GM19023 (cell line): ENCODE results near the gene ATP13A5.

ENCODE experiments used
- ATAC-seq: cut with Tn5 transposase; IDR thresholded peaks from one replicate; pipeline ENCODE4 v1.9.1; 2021; ENCODE audit warnings: mild to moderate bottlenecking, moderate library complexity; ENCODE audit not compliant: unreplicated experiment

The ATP13A5 gene

DNA sequence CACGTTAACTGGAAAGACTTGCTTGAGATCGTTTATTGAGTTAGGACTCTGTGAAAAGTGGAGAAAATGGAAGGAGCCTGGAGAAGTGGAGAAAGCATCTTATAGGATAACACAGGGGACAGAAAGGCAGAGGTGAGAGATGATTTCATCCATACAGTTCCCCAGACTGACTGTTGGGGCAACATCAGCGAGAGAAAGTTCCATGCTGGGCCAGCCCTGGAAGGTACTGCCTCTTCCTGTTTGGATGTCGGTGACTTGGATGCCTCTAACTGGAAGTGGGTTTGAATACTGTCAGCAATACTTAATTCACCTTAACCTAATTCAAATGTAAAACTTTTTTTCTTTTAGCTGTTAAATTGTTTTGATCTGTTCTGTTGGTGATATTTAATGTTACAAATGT, 32.3 kb downstream of the ATP13A5 start:
- no peak for ATAC-seq

DNA sequence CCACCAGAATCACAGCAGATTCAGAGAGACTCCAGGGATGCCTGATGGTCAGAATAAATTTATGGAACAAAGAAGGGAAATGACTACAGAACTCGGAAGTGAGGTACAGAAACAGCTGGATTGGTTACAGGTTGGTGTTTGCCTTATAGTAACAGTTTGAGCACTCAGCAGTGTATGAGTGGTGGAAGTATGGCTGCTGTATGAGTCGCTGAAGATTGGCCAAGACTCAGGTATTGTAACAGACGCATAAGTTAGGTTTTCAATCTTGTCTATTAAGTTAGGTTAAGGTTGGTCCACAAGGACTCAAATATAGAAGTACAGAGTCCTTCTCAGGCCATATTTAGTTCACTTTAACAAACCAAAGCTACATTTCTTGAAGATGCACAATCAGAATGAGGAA, 33.1 kb downstream of the ATP13A5 start:
- ATAC-seq = no peak

DNA sequence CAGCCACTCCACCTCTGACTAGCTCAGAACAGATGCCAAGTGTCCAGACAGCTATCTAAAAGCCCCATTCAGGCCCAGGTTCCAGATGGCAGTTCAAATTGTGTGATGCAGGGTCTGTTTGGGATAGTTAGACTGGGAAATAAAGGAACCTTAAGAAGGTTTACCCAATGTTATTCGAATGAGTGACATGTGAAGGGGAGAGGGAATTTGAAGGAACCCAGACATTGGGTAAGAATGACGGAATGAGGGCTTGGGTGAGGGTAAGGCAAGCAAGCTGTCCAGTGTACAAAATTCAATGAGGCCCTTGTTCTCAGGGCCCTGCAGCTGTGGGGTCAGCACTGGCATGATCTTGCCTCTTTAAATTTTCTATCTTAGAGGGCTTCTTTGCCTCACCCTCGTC, 34.1 kb downstream of the ATP13A5 start:
- ATAC-seq = no peak

DNA sequence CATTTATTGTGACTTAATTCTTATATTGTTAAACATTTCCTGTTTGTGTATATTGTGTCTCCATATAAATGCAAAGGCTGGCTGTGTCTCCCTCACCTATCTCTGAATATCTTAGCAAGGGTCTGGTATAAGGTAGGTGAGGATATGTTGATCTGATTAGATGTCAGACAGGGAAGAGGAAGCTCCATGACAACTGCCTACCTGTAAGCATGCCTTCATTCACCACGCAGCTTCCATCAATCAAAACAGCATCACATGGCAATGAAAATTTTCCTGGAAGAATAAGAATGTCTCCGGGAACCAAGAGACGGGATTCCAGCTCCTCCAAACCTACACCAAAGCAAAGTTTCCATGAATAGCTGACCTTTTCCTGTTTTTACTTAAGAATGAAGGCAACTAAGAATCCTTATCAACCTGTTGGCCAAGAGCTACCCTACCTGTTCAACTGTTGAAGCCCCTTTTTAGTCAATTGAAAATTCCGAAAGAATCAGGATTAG, 34.8 kb downstream of the ATP13A5 start:
- ATAC-seq = no peak

DNA sequence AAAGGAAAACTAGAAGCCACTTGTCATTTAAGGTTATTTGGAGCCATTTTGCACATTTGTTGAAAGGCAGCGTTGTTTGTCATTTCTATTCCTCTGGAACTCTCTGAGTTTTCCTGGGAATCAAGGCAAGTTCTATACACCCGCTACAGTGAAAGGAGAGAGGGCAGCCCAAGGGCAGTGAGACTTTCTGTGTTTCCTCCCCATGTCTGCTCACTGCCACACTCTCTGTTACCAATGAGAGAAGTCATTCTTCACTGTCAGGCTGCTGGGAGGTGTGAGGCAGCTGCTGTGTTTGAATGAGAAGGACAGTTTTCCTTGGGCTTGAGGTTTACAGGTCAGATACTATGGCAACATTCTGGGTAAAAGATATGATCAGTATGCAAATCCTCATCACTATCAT, 36.0 kb downstream of the ATP13A5 start:
- no peak for ATAC-seq

DNA sequence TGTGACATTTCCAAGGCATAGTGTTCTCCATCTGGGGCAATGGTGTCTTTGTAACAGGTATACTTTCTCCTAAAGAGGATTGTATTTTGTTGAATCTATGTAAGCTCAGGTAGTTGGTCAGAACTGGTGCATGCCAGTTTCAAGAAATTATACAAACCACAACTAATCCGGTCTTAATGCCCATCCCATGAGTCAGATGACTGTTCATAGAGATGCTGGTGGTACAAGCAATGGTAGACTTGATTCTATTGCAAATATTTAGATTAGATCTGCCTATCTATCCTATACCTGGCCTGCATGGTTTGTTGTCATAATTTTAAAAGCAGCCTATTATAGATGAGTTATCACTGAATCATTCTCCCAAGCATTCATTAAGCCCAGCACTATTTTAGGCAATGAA, 43.5 kb downstream of the ATP13A5 start:
- ATAC-seq = no peak

DNA sequence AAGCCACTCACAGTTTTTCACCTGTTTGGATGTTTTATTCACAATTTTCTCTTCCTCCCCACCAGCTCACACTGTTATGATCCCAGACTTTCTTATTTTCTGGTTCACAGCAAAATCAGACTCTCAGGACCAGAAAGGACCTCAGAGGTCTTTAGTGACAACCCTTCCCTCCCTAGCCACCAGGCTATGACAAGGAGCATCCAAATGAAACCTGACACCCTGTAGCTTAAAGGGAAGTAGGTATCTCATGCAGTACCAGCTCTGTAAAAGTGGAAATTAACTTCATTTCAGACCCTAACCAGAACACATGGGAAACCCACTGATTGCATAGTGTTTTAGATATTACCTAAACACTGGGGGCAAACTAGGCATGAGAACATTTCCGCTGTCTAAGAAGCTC, 45.3 kb downstream of the ATP13A5 start:
- no peak for ATAC-seq

DNA sequence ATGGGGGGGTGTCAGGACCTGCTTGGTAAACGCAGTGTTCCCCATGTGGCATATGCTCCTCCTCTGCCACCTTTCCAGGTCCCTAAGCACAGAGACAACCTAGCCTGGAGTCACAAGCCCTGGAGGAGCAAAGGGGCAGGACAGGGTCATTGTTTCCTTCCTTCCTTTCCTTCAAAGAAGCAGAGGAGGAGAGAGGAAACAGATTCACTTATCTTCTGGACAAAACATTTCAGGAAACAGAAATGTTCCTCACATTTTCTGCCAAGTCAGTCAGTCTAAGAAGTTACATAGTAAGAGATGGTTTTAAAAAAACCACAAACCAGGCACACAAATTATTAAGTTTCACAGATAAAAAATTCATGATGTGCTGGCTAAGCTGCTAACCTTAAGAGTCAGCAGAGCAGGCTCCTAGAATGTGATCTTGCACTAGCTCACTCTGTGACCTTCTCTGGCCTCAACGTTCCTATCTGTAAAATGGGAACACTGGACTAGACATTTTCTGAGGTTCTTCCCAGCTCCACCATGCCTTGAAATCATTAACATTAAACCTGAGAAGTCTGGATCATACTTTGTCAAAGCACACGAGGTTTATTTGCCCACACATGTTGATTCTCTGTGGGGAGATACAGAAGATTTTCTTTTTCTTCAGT, 47.9 kb downstream of the ATP13A5 start:
- no peak for ATAC-seq

DNA sequence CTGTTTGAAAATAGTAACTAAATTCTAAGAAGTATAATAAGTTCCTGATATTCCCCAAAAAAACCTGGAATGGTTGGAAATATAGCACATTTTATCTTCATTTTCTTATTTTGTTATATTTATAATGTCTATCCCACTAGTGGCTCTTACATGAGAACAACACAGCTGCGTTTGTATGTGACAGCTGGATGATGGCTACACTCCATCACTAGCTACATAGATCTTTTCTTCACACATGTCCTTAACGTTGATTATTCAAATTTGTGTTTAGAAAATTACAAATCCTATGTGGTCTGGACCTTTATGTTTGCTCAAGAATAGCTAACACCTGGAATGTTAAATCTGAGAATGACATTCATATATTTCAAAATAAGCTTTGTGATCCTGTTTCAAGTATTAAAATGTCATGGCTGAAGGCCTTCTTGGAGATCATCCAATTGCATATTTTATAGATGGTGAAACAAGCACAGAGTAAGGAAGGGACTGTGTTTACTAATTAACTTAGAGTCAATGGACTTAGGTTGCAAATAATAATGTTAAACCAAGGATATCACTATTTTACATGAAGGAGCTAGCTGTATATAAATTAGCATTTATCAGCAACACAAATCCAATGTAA, 60.8 kb downstream of the ATP13A5 start:
- ATAC-seq = no peak

DNA sequence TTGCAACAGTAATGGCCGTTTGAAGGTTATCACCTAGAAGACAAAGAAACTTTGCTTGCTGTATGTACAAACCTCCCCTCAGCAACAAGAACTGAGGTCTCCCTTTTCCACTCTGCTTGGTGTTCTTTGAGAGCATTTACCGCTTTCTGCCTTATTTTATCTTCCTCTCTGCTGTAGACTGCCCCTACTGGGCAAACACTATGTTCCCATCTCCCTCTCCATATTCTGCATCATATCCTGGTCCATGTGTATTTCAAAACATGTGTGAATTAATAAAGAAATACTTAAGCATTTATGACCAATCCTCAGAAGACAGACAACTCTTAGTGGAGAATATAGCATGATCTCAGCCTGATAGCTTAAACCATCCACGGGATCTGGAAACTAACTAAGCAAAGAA, 64.4 kb downstream of the ATP13A5 start:
- no peak for ATAC-seq

DNA sequence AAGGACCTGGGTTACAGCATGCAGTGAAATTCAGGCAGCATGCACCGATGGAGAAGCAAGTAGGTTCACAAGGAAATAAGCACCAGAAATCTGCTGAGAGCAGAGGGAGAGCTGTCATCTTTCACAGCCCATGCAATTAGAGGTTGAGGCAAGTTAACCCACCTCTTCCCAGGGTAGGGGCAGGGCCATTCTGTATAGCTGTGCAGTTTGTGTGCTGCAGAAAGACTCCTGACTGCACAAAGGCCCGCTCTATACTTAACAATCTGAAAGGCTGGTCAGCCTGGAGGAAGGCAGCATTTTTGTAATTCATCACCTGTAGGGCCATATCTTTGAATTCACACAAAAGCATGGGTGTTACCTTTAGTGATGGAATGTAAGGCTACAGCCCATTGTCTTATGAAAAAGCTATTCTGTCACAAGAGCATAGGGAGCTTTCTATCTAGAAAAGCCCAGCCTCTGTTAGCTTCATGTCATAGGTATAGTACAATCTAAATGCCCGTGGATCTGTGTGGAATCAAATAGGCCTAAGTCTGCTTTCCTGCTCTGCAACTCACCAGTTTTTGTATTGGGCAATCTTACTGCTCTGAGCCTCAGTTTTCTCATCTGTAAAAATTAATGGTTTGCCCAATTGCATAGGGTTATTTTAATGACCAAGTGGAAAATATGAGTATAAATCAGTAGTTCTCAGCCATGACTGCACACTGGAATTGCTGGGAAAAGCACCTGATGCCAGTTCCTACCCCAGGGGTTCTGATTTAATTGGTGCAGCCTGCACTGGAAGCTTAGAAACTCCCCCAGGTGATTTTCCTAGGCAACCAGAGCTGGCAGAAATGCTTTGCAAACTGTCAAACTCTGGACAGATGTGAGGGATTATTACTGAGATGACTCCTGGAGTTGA, 65.2 kb downstream of the ATP13A5 start:
- ATAC-seq = no peak

DNA sequence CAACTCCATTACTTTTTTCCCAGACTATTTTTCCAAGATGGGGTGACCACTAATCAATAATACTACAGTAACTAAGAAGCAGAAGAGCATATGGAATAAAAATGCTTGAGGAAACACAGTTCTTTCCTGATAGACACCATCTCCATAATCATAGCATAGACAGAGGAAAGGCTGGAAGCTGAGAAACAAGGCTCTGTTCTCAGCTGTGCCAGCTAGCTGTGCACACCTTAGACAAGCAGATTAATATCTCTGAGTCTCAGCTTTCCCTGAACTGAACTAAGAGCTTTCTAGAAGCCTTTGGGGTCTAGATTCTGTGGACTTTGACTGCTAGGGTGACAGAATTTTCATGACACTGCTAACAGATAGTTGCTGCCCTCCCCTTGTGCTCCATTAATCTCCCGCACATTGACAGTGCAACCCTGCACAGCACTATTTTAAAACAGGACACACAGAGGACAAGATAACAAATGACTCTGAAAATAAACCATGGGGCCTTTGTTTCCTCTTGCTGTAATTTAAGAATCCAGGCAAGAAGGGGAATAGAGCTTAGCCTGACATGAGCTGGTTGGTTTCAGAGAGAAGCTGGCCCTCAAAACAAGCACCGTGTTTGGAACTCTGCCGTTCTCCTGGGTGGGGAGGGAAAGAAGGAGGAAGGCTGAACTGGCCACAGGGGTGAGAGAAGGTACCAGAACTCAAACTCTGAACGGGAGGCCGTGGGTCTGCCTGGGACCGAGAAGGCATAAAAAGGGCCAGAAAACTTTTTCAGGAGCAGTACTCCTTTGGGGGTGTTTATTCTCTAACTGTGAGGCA, 67.4 kb downstream of the ATP13A5 start:
- ATAC-seq = no peak

DNA sequence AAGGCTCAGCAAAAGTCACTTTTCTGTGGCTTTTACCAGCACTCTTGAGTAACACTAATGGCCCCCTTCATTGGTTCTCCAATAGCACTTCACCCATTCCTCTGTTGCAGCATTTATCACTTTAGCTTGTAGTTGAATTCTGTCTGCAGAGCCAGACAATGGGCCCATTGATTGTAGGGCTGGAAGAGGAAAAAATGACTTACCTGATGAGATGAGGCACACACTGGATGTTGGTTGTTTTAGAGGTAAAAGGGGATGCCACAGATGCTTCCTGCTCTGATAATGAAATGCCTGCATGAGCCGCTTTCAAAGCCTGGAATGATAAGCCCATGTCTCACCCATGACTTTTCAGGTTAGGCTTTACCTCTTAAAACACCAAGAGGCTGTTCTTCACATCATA, 73.2 kb downstream of the ATP13A5 start:
- no peak for ATAC-seq

DNA sequence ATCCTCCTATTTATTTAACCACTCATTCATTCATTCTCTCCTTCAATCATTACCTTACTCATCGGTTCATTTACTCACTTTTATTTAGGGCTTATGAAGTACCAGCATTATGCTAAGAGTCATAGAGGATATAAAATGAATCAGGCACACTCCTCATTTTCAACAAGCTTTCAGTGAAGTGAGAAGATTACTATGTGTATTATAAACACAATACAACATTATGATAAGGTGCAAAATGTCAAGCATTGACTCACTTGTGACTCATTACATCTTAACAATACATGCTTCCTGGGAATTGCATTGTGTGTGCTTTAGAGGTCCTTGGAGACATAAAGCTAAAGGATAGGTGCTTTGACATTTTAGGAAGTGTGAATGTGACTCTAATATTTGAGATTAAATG, 77.1 kb downstream of the ATP13A5 start:
- ATAC-seq = no peak

DNA sequence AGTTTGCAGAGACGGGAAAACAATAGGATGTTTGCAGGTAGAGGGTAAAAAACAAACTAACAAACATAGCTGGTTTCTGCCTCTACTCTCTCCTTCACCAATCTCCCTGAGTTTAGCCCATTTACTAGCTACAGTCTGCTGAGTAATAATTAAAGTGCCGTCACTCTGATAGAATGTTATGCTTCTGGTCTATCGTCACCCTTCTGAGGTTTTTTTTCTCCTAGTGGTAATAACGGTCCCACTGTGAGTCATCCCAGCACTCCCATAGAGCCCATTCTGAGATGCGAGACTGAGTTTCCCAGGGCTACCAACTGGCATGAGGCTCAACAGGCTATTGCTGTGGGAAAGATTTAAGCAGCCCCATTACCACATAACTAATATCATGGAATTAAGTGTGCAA, 81.1 kb downstream of the ATP13A5 start:
- no peak for ATAC-seq

DNA sequence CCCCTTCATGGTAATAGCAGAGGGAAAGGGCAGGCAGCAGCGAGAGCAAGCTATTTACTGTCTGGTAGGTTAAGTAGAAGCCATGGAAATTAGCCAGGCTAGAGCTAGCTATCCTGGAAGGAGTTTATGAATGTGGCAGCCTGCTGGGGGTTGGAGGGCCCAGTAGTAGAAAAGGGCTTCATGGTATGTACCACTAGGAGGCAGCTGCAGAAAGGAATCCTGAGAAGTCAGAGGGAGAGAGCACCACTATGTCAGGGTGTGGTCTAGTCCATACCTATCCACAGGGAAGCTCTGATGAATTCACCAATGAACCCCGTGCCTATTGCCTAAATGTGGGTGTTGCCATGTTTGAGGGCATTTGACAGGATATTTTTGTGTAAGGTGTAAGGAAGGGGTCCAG, 82.6 kb downstream of the ATP13A5 start:
- no peak for ATAC-seq

DNA sequence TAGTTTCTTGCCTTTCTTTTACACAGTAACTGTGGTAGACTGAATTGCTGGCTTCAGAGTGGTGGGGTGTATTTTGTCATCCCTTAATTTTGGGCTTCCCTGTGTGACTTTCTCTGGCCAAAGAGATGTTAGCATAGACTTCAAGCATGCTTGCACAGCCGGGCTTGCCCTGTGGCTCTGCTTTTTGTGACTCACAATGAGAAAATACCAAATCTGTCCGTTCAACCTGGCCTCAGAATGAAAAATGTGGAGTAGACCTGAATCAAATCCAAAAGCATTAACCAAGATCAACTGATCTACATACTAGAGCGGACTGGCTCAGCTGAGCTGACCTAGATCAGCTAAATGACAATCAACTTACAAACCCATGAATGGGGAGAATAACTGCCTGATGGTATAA, 86.2 kb downstream of the ATP13A5 start:
- no peak for ATAC-seq

DNA sequence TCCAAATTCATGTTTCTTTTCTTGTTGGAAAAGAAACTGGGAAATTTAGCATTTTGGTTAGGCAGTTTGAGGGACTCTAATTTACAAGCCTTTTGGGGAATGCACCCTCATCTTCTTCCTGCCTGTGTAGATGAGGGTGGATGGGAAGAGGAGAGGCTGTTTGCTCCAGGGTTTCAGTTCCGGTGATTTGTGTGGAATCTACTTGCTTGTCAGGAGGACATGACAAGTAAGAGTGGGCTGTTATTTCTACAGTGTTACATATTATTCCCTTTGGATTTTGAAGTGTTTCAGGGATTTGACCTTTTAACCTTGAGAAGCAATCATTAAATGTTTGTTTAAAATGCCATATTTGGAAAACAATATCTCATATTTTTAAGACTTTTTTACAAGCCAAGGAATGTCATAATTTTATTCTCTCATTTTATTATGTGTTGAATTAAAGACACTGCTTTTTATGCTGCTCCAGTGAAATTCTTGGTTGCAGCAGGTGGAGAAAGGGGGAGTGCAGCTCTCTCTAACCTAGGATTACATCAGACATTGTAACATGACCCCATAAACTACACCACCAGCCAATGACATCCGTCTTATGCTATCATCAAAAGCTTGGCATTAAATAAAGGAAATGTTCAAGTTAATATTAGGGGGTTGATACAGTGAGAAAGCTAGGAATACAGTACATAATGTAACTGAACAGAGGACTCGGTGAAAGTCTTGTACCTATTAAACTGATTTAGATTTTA, 107.3 kb downstream of the ATP13A5 start:
- ATAC-seq = no peak

DNA sequence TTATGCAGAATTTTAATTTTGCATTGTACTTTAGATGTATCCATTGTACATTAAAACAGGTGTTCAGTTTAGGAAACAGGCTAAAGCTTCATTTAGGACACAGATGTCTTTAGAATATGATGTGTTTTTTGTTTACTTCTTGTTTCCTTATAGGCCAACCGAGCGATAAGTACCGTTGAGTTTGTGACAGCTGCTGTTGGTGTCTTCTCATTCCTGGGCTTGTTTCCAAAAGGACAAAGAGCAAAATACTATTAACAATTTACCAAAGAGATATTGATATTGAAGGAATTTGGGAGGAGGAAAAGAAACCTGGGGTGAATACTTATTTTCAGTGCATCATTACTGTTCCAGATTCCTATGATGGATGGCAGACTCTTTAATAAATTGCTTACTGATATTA, 108.1 kb downstream of the ATP13A5 start:
- no peak for ATAC-seq

DNA sequence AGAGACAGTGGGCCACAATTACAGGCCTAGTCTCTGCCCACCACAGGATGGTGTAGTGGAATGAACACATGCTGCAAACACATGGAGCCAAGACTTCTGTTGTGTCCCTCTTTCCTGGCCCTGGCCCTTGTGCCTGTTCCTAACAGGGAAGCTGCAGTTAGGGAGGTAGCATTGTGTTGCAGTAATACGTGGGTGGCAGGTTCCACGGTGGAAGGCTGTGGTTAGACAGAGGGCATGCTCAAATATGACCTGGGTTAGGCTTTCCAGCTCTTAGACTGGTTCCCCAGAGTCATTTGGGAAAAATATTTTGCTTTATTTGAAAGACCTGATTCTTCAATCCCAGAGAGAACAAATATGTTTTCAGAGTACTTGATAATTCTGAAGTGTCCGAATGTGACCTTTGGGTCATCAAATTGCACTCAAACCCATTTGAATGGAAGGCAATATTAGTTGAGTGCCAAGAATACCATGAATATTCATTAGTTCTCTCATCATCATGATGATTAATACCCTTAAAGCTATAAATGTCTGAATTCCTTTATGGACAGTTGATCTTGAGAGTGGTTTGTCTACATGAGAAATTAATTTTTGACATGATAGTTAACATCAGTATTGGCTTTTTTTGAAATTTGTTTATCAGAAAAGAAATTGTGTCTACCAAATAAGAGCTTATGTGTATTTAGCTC, 109.1 kb downstream of the ATP13A5 start:
- ATAC-seq = no peak
